OCI-LY7 (cell line): ENCODE data around the gene TNK1. TPM values are rescaled to one million over a fixed set of nuclear protein-coding genes. Genes with fewer than 3 reads are reported as not detected.

ENCODE experiments used
- BruUV-seq: library from RNA; stranded (reverse); fragments of 400-500 nt; replicated peaks from 2 replicates; lab custom pipeline; 2021; lab: Mats Ljungman, UMichigan
- CTCF ChIA-PET: fragments of 300-600 bp; sonication (Branson Sonifier 250); formaldehyde crosslinking; loops from one replicate; lab custom pipeline; 2022; ENCODE audit warnings: antibody characterized with exemption; ENCODE audit not compliant: unreplicated experiment; lab: Charles Lee
- POLR2A ChIA-PET: fragments of 300-600 bp; sonication (Branson Sonifier 250); formaldehyde crosslinking; loops from one replicate; lab custom pipeline; 2022; ENCODE audit warnings: antibody characterized with exemption; lab: Charles Lee
- DNase-seq: peaks from one replicate; pipeline ENCODE4 v3.0.0-alpha.2; 2015; ENCODE audit warnings: low spot score
- H2AFZ ChIP-seq: fragments of 200-600 bp; sonication (generic), shearing (Covaris generic); 2 replicates; pipeline ENCODE4 v1.6.1; 2014; ENCODE audit warnings: mild to moderate bottlenecking, antibody characterized with exemption, low read length, moderate library complexity
- H3K27ac ChIP-seq: fragments of 200-600 bp; sonication (generic); 2 replicates; pipeline ENCODE4 v1.5.1; 2014; ENCODE audit warnings: mixed run types, low read depth, mild to moderate bottlenecking, moderate library complexity, low read length, inconsistent platforms; ENCODE audit not compliant: poor library complexity, severe bottlenecking
- H3K36me3 ChIP-seq: fragments of 200-600 bp; sonication (generic); 2 replicates; pipeline ENCODE4 v1.6.1; 2014; ENCODE audit warnings: mild to moderate bottlenecking, antibody characterized with exemption, low read length, moderate library complexity, mixed read lengths; ENCODE audit not compliant: insufficient read depth
- H3K4me1 ChIP-seq: fragments of 200-600 bp; sonication (generic); 2 replicates; pipeline ENCODE4 v1.5.1; 2014; ENCODE audit warnings: mild to moderate bottlenecking, low read length; ENCODE audit not compliant: insufficient read depth, poor library complexity, severe bottlenecking
- H3K4me2 ChIP-seq: fragments of 200-600 bp; sonication (generic); 2 replicates; pipeline ENCODE4 v1.6.1; 2014; ENCODE audit warnings: mild to moderate bottlenecking, low read length
- H3K4me3 ChIP-seq: fragments of 200-600 bp; sonication (generic); 2 replicates; pipeline ENCODE4 v1.5.1; 2014; ENCODE audit warnings: mild to moderate bottlenecking, low read depth, low read length; ENCODE audit not compliant: poor library complexity, severe bottlenecking
- H3K79me2 ChIP-seq: fragments of 200-600 bp; sonication (generic); 2 replicates; pipeline ENCODE4 v1.6.1; 2016; ENCODE audit warnings: low read depth, mild to moderate bottlenecking, low read length, moderate library complexity, mixed read lengths; ENCODE audit not compliant: insufficient read depth
- H3K9me2 ChIP-seq: fragments of 200-600 bp; sonication (generic); 2 replicates; pipeline ENCODE4 v1.6.1; 2016; ENCODE audit warnings: mild to moderate bottlenecking, low read length, mixed read lengths; ENCODE audit not compliant: insufficient read depth
- H3K9me3 ChIP-seq: fragments of 200-600 bp; sonication (generic); 2 replicates; pipeline ENCODE4 v1.6.1; 2014; ENCODE audit warnings: mild to moderate bottlenecking, mixed run types, low read length, mixed read lengths
- H4K20me1 ChIP-seq: fragments of 200-600 bp; sonication (generic); 2 replicates; pipeline ENCODE4 v1.6.1; 2014; ENCODE audit warnings: mild to moderate bottlenecking, antibody characterized with exemption, low read length, moderate library complexity, mixed read lengths; ENCODE audit not compliant: insufficient read depth
- EZH2phosphoT487 ChIP-seq: fragments of 200-600 bp; sonication (generic); IDR thresholded peaks from 2 replicates; pipeline ENCODE4 v1.6.1; 2018; ENCODE audit warnings: low read depth, borderline replicate concordance, mild to moderate bottlenecking, mixed run types, antibody characterized with exemption, low read length, moderate library complexity, mixed read lengths
- intact Hi-C: fragments of 100-400 bp; cut with micrococcal nuclease; formaldehyde crosslinking; loops from one replicate; pipeline ENCODE4 v1.10.0; 2022; ENCODE audit not compliant: unreplicated experiment
- total RNA-seq, 2 experiments: library from RNA; depleted of rRNA in 1 of 2; stranded (reverse); fragments of >200 nt in 1 of 2; shearing (Covaris generic) in 1 of 2; gene quantifications; 2 replicates each; pipeline ENCODE4 v1.2.3, GENCODE V29; 2014 to 2022
- TF ChIP-seq, protein P1 (sequence below): fragments of 200-600 bp; sonication (generic); conservative IDR thresholded peaks from 2 replicates; pipeline ENCODE4 v1.5.1; 2014; ENCODE audit warnings: mild to moderate bottlenecking, antibody characterized with exemption, low read length, moderate library complexity, mixed read lengths

Gene TNK1
- total RNA-seq, 2 experiments from 2014 or later, result 5.0 to 6.4 TPM

DNA sequence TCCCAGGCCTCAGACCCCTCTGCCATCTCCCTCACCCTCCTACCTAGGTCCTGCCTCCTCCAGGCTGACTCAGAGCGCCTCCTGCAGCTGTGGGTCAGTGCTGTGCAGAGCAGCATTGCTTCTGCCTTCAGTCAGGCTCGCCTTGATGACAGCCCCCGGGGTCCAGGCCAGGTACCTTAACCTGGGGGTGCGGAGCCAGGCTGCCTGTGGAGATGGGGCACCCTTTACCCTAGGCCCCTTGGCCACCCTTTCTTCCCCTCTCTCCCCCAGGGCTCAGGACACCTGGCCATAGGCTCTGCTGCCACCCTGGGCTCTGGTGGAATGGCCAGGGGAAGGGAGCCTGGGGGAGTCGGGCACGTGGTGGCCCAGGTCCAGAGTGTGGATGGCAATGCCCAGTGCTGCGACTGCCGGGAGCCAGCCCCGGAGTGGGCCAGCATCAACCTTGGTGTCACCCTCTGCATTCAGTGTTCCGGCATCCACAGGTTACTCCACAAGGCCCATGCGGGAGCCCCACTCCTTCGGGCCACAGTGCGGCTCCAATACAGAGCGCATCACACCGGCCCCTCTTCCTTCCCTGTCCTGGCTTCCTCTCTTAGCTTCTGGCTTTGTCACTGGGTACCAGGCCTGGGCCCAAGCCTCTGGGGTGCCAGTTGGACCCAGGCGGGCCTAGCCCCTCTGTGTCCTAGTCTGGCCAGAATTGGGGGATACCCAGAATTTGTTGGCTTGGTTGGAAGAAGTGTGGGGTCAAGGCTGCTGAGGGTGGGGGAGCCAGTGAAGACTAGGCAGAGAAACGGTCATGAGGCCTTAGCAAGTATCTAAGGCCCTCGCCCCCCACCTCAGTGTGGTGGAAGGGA, 33.9 kb upstream of the TNK1 start:
- no peak for TF ChIP-seq EZH2phosphoT487
- TF ChIP-seq, protein P1, sequence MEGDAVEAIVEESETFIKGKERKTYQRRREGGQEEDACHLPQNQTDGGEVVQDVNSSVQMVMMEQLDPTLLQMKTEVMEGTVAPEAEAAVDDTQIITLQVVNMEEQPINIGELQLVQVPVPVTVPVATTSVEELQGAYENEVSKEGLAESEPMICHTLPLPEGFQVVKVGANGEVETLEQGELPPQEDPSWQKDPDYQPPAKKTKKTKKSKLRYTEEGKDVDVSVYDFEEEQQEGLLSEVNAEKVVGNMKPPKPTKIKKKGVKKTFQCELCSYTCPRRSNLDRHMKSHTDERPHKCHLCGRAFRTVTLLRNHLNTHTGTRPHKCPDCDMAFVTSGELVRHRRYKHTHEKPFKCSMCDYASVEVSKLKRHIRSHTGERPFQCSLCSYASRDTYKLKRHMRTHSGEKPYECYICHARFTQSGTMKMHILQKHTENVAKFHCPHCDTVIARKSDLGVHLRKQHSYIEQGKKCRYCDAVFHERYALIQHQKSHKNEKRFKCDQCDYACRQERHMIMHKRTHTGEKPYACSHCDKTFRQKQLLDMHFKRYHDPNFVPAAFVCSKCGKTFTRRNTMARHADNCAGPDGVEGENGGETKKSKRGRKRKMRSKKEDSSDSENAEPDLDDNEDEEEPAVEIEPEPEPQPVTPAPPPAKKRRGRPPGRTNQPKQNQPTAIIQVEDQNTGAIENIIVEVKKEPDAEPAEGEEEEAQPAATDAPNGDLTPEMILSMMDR, result no peak
- no peak overlapping the region for H3K4me2 ChIP-seq
- ChIA-PET CTCF (no interaction called here), POLR2A (no interaction called here)
- H3K9me3 ChIP-seq, result no peaks in the 10 kb centered on the region
- DNase-seq, result no peak
- H3K36me3 ChIP-seq, result peaks cover 62% of the 10 kb centered on the region
- no peak overlapping the region for H3K27ac ChIP-seq
- H3K79me2 ChIP-seq, result no peaks in the 10 kb centered on the region
- H2AFZ ChIP-seq, result no peak overlapping the region
- intact Hi-C loops, result no loop called here
- peaks cover 23% of the 10 kb centered on the region for H3K4me1 ChIP-seq
- no TSS peak for BruUV-seq
- no peaks in the 10 kb centered on the region for H3K9me2 ChIP-seq
- H3K4me3 ChIP-seq, result no peak overlapping the region
- H4K20me1 ChIP-seq, result no peaks in the 10 kb centered on the region

DNA sequence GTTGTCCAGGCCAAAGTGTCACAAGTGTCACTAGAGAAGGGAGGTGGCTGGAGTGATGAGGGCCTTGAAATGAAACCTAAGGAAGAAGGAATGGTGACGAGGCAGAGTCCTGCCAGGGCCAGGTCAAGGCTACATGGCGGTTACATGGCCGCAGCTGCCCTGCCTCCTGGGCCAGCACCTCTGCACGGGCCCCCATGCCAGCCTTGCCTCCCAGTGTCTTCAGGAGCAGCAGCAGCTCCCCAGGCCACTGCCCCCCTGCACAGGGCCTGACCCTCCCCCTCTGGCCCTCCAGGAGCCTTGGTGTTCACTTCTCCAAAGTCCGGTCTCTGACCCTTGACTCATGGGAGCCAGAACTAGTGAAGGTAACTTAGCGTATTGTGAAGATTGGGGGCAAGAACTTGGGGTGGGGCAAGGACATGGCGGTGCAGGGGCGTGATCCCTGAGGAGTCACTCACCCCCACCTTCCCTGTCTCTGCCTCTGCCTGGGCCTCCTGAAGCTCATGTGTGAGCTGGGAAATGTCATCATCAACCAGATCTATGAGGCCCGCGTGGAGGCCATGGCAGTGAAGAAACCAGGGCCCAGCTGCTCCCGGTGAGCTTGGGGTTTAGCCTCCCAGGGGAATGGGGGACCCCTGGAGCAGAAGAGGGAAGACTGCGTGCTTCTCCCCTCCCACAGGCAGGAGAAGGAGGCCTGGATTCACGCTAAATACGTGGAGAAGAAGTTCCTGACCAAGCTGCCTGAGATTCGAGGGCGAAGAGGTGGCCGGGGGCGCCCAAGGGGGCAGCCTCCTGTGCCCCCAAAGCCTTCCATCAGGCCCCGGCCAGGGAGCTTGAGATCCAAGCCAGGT, 33.0 kb upstream of the TNK1 start:
- Histone ChIP-seq H3K4me2 (no peak overlapping the region), H3K36me3 (peaks cover 56% of the 10 kb centered on the region), H3K9me3 (no peaks in the 10 kb centered on the region), H4K20me1 (no peaks in the 10 kb centered on the region), H3K79me2 (no peaks in the 10 kb centered on the region), H3K9me2 (no peaks in the 10 kb centered on the region), H3K4me1 (peaks cover 31% of the 10 kb centered on the region), H3K27ac (no peak overlapping the region), H2AFZ (no peak overlapping the region), H3K4me3 (no peak overlapping the region)
- intact Hi-C loops, result no loop called here
- BruUV-seq, result no TSS peak
- TF ChIP-seq, protein P1, result no peak
- DNase-seq, result no peak
- POLR2A ChIA-PET, result interaction anchor here (1.2 to 1.9 kb wide), 2 partner anchors 11 to 43 kb away, joined by 3 to 7 read pairs; partner anchors contain the start of gene ACAP1
- CTCF ChIA-PET, result no interaction called here
